ENCODE data around the gene NIPAL3. TPM values are rescaled to one million over a fixed set of nuclear protein-coding genes. Genes with fewer than 3 reads are reported as not detected.
A peak's percentile ranks its signal among the peaks of the same experiment; 100 is the strongest.

NIPAL3 gene
- total RNA-seq, 4 donors from 2014 or later: 4.3 to 8.7 (median 5.8) TPM

DNA sequence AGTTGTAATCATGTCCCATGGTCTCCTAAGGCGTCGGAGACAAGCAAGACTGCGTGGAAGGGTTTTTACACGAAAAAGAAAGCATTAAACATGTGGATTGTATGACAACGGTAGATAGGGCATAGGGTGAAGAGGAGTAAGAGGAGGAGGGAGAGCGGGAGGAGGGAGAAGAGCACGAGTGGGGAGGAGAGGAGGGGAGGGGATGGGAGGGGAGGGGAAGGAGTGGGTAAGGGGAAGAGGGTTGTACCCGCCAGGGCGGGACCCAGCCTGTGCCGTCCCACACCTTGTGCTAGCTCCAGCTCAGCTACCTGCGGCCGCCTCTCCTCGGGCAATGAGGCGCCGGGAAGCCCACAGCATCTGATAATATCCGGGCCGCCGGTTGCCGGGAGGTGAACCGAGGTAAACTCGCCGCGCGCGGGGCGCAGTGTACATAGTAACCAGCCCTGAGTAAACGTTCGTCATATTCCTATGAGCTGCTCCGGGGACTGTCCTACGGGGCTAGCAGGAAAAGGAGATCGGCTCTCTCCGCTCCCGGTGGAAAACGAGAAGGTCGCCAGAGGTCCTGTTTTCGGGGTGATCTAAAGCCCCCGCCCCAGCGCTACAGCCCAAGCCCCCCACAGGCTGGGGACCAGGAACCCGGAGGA is 86.6 kb downstream of the NIPAL3 start:
- Histone ChIP-seq H3K4me3 (peak overlapping the region; percentile 61 to 65 (median 62)), H3K9me3 (no peaks in the 10 kb centered on the region), H3K36me3 (no peaks in the 10 kb centered on the region), H3K4me1 (no peaks in the 10 kb centered on the region), H3K27ac (peak overlapping the region; percentile 50 to 74 (median 66)), H3K27me3 (peaks cover 2 to 41% (median 28%) of the 10 kb centered on the region in 3 donors)
- TF ChIP-seq, protein P1, sequence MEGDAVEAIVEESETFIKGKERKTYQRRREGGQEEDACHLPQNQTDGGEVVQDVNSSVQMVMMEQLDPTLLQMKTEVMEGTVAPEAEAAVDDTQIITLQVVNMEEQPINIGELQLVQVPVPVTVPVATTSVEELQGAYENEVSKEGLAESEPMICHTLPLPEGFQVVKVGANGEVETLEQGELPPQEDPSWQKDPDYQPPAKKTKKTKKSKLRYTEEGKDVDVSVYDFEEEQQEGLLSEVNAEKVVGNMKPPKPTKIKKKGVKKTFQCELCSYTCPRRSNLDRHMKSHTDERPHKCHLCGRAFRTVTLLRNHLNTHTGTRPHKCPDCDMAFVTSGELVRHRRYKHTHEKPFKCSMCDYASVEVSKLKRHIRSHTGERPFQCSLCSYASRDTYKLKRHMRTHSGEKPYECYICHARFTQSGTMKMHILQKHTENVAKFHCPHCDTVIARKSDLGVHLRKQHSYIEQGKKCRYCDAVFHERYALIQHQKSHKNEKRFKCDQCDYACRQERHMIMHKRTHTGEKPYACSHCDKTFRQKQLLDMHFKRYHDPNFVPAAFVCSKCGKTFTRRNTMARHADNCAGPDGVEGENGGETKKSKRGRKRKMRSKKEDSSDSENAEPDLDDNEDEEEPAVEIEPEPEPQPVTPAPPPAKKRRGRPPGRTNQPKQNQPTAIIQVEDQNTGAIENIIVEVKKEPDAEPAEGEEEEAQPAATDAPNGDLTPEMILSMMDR (IDR thresholded peaks at IDR 0.05 in 4 of 5, conservative IDR thresholded peaks at IDR 0.05 in 1 of 5): no peak
- TF ChIP-seq POLR2A (IDR thresholded peaks at IDR 0.05): no peak
- intact Hi-C loops (cut with DNase I; ENCODE audit: low total_unique reads): no loop called here
- in situ Hi-C loops (cut with MboI; ENCODE audit: low sequenced_read_pairs in 4 of 4): no loop called here
- DNase-seq: peak in 1 of 2 donors; percentile 18
- peak; percentile 66 to 71 for ATAC-seq

DNA sequence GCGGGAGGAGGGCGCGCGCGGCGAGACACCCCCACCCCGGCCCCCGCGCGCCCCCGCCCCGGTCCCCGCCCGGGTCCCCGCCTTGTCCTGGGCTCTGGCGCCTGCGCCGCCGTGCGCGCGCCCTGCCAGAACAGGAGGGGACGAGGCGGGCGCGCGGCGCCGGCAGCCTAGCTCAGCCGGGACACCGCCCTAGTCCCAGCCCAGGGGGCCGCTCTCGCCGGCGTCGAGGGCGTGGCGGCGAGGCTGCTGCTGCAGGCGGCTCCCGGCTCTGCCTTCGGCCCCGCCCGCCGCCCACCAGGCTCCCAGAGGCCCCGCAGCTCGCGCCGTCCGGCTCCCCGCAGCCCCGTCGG is 87.1 kb downstream of the NIPAL3 start, which contains the start of gene RCAN3:
RCAN3 (plus strand) TSS at position 128 of the 350 bp plus-strand sequence. CDS start 11,537 bp downstream, outside the sequence.
- Histone ChIP-seq H3K36me3 (no peaks in the 10 kb centered on the region), H3K9me3 (no peaks in the 10 kb centered on the region), H3K27ac (peak within 1 kb of the TSS; percentile 50 to 74 (median 66)), H3K4me3 (peak within 1 kb of the TSS; percentile 61 to 65 (median 62)), H3K4me1 (no peaks in the 10 kb centered on the region), H3K27me3 (peaks cover 2 to 43% (median 28%) of the 10 kb centered on the region in 3 donors)
- in situ Hi-C loops (cut with MboI; ENCODE audit: low sequenced_read_pairs in 4 of 4) (no loop called here), intact Hi-C loops (cut with DNase I; ENCODE audit: low total_unique reads) (no loop called here)
- no peak for TF ChIP-seq POLR2A (IDR thresholded peaks at IDR 0.05)
- TF ChIP-seq, protein P1 (IDR thresholded peaks at IDR 0.05 in 4 of 5, conservative IDR thresholded peaks at IDR 0.05 in 1 of 5): no peak
- DNase-seq: peak; percentile 34
- peak; percentile 64 to 72 for ATAC-seq

DNA sequence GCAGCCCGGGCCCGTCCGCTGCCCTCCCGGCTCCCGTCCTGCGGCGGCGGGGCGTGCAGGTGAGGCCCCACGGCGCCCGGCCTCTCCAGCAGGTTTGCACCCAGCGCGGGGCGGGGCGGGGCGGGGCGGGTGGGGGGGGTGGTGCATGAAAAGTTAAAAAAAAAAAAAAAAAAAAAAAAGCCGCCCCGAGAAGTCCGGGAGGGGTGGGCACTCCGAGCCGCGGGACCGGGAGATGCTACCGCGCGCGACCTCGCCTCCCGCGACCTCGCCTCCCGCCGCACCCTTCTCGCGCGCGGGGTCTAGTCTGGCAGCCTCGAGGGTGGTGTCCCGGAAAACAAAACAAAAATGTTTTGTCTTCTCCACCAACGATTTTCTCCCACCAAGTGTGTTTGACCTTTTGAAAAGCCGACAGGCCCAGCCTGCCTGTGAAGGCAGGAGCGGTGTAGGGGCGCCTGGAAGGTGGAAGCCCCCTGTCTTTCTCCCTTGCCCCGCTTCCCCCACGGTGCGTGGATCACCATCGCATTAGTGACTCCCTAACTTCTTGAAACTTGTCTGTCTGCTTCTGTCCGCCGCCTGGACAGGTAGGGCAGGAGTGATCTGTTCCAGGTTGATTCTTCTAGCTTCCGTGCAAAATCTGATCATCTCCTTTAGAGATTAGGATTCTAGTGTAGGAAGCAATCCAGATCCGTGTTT is 87.6 kb downstream of the NIPAL3 start:
- TF ChIP-seq POLR2A (IDR thresholded peaks at IDR 0.05): no peak
- TF ChIP-seq, protein P1 (IDR thresholded peaks at IDR 0.05 in 4 of 5, conservative IDR thresholded peaks at IDR 0.05 in 1 of 5): no peak
- peak overlapping the region in 3 of 4 donors; percentile 10 to 74 (median 34) for H3K27ac ChIP-seq
- intact Hi-C loops (cut with DNase I; ENCODE audit: low total_unique reads) (no loop called here), in situ Hi-C loops (cut with MboI; ENCODE audit: low sequenced_read_pairs in 4 of 4) (no loop called here)
- no peaks in the 10 kb centered on the region for H3K36me3 ChIP-seq
- H3K9me3 ChIP-seq: no peaks in the 10 kb centered on the region
- no peak for ATAC-seq
- H3K4me3 ChIP-seq: peak overlapping the region; percentile 38 to 64 (median 53)
- peaks cover 2 to 45% (median 28%) of the 10 kb centered on the region in 3 donors for H3K27me3 ChIP-seq
- no peaks in the 10 kb centered on the region for H3K4me1 ChIP-seq
- DNase-seq: no peak

DNA sequence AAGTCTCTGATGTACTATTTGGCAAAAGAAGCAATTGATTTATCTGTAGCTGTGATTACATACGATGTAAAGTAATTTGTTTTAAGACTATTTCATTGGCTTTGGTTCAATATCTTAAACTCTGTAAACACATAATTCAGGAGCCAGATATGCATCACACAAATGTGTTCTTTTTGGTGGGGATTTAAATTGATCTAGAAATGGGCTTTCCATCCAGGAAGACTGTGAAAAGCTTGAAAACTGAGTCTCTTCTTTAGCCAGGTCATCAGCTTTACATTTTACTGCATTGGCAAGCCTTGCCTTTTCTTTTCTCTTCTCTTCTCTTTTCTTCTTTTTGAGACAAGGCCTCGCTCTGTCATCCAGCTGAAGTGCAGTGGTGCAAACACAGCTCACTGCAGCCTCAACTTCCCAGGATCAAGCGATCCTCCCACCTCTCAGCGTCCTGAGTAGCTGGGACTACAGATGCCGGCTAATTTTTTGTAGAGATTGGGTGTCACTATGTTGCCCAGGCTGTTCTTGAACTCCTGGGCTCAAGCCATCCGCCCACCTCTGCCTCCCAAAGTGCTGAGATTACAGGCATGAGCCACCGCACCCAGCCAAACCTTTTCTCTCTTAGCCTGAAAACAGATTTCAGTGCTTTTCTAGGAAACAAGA is 88.4 kb downstream of the NIPAL3 start:
- Histone ChIP-seq H3K27me3 (peaks cover 2 to 46% (median 28%) of the 10 kb centered on the region in 3 donors), H3K36me3 (no peaks in the 10 kb centered on the region), H3K4me1 (no peaks in the 10 kb centered on the region), H3K27ac (no peak overlapping the region), H3K4me3 (peak overlapping the region in 1 of 4 donors; percentile 64), H3K9me3 (no peaks in the 10 kb centered on the region)
- intact Hi-C loops (cut with DNase I; ENCODE audit: low total_unique reads) (no loop called here), in situ Hi-C loops (cut with MboI; ENCODE audit: low sequenced_read_pairs in 4 of 4) (no loop called here)
- ATAC-seq (no peak), DNase-seq (no peak)
- TF ChIP-seq POLR2A (IDR thresholded peaks at IDR 0.05): no peak
- TF ChIP-seq, protein P1 (IDR thresholded peaks at IDR 0.05 in 4 of 5, conservative IDR thresholded peaks at IDR 0.05 in 1 of 5): no peak
